Measurements from ENCODE around the gene ZMYND19.

ZMYND19 gene

GRCh38 chr9:137586854-137587253 is 3.5 kb downstream of the ZMYND19 start:
- TF ChIP-seq POLR2AphosphoS5 (IDR thresholded peaks at IDR 0.05; ENCODE audit: low read depth): no peak
- Histone ChIP-seq H3K4me3 (replicated peaks; ENCODE audit: insufficient read depth, low read length) (no peak overlapping the region), H3K27ac (replicated peaks) (no peak overlapping the region), H3K27me3 (ENCODE audit: insufficient read depth, poor library complexity, severe bottlenecking) (no peaks in the 10 kb centered on the region)
- DNase-seq (ENCODE audit: low read depth in 1 of 2, low spot score in 1 of 2): no peak

- no peak for TF ChIP-seq GABPA (IDR thresholded peaks at IDR 0.05; ENCODE audit: low read depth)
- TF ChIP-seq SPI1 (IDR thresholded peaks at IDR 0.05; ENCODE audit: borderline replicate concordance, low read depth): no peak
- no peak for TF ChIP-seq CTCF (IDR thresholded peaks at IDR 0.05; ENCODE audit: insufficient read depth, low read length)
- TF ChIP-seq REST (IDR thresholded peaks at IDR 0.05; ENCODE audit: insufficient replicate concordance, low read depth): no peak
- TF ChIP-seq POLR2AphosphoS5 (IDR thresholded peaks at IDR 0.05; ENCODE audit: low read depth): no peak
- Histone ChIP-seq H3K4me3 (replicated peaks; ENCODE audit: insufficient read depth, low read length) (no peak overlapping the region), H3K27ac (replicated peaks) (no peak overlapping the region), H3K27me3 (ENCODE audit: insufficient read depth, poor library complexity, severe bottlenecking) (no peaks in the 10 kb centered on the region)
- DNase-seq (ENCODE audit: low read depth in 1 of 2, low spot score in 1 of 2): no peak
These were observed 6.4 kb downstream of the ZMYND19 start for GRCh38 chr9:137583957-137584356.

- TF ChIP-seq REST (IDR thresholded peaks at IDR 0.05; ENCODE audit: insufficient replicate concordance, low read depth): no peak
- no peak for TF ChIP-seq GABPA (IDR thresholded peaks at IDR 0.05; ENCODE audit: low read depth)
- no peak for TF ChIP-seq CTCF (IDR thresholded peaks at IDR 0.05; ENCODE audit: insufficient read depth, low read length)
- no peak for TF ChIP-seq POLR2AphosphoS5 (IDR thresholded peaks at IDR 0.05; ENCODE audit: low read depth)
- TF ChIP-seq SPI1 (IDR thresholded peaks at IDR 0.05; ENCODE audit: borderline replicate concordance, low read depth): no peak
- no peaks in the 10 kb centered on the region for H3K27me3 ChIP-seq (ENCODE audit: insufficient read depth, poor library complexity, severe bottlenecking)
- no peak overlapping the region for H3K27ac ChIP-seq (replicated peaks)
- no peak overlapping the region for H3K4me3 ChIP-seq (replicated peaks; ENCODE audit: insufficient read depth, low read length)
- DNase-seq (ENCODE audit: low read depth in 1 of 2, low spot score in 1 of 2): no peak
These were observed 7.0 kb downstream of the ZMYND19 start for GRCh38 chr9:137583347-137583746.

- Histone ChIP-seq H3K4me3 (replicated peaks; ENCODE audit: insufficient read depth, low read length) (no peak overlapping the region), H3K27ac (replicated peaks) (no peak overlapping the region), H3K27me3 (ENCODE audit: insufficient read depth, poor library complexity, severe bottlenecking) (no peaks in the 10 kb centered on the region)
- TF ChIP-seq GABPA (IDR thresholded peaks at IDR 0.05; ENCODE audit: low read depth) (no peak), CTCF (IDR thresholded peaks at IDR 0.05; ENCODE audit: insufficient read depth, low read length) (peak; percentile 45), POLR2AphosphoS5 (IDR thresholded peaks at IDR 0.05; ENCODE audit: low read depth) (no peak)
- DNase-seq (ENCODE audit: low read depth in 1 of 2, low spot score in 1 of 2): peak in 1 of 2 experiments; percentile 61
These were observed 7.9 kb downstream of the ZMYND19 start for GRCh38 chr9:137582286-137582860.
